ENCODE results near the gene ZEB1. TPM values are rescaled to one million over a fixed set of nuclear protein-coding genes. Genes with fewer than 3 reads are reported as not detected.
"Not testable (repeated sequence)": the region's sequence is repeated elsewhere in the genome, so short reads cannot be mapped to it uniquely, and the experiment has no call there.

ZEB1 gene
- total RNA-seq, 1 experiment from 2014 or later, result 21.7 TPM

DNA sequence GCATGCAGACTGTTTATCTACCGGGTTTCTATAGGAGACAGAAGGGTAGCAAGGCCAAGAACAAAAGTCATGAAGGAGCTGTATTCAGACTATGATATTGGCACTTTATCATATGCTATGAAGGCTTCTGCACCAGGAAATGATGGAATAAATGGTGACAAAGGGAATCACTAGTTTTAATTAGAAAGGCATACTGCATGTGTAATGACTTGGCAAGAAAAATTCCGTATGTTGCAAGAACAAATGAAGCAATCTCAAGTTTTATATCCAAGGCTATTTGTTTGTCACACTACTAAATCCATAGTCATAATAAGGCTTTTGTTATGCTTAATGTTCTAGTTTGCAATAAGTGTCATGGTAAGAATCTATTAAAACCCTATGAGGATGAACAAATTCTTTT lies 230.9 kb downstream of the ZEB1 start:
- no peaks in the 10 kb centered on the region for H3K36me3 ChIP-seq
- no peak for DNase-seq
- no peaks in the 10 kb centered on the region for H3K9me3 ChIP-seq
- H3K4me3 ChIP-seq, result no peak overlapping the region
- H3K27me3 ChIP-seq, result no peaks in the 10 kb centered on the region

- Histone ChIP-seq H3K9me3 (peaks cover 12% of the 10 kb centered on the region), H3K36me3 (no peaks in the 10 kb centered on the region), H3K4me3 (no peak overlapping the region), H3K27me3 (no peaks in the 10 kb centered on the region)
- no peak for DNase-seq
Measured at GRCh38 chr10:31554556-31554955, 235.5 kb downstream of the ZEB1 start.

DNA sequence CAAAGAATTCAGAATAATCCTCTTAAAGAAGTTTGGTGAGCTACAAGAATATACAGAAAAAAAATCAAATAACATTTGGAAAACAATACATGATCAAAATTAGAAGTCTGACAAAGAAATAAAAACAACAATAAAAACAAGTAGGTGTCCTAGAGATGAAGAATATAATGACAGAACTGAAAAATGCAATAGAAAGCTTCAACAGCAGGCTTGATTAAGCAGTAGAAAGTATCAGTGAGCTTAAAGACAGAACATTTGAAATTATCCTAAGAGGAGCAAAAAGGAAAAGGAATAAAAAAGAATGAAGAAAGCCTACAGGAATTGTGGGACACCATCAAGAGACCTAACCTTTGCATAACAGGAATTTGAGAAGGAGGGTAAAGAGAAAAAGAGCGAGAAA lies 238.8 kb downstream of the ZEB1 start:
- peaks cover 14% of the 10 kb centered on the region for H3K9me3 ChIP-seq
- no peaks in the 10 kb centered on the region for H3K27me3 ChIP-seq
- no peak overlapping the region for H3K4me3 ChIP-seq
- no peak for DNase-seq
- H3K36me3 ChIP-seq, result no peaks in the 10 kb centered on the region

- H3K4me3 ChIP-seq, DNase-seq, H3K9me3 ChIP-seq, H3K36me3 ChIP-seq, H3K27me3 ChIP-seq: not testable (repeated sequence)
Measured at GRCh38 chr10:31568252-31568861, 249.3 kb downstream of the ZEB1 start.

GRCh38 chr10:31574577-31574976 lies 255.6 kb downstream of the ZEB1 start:
- Histone ChIP-seq H3K36me3 (no peaks in the 10 kb centered on the region; the same call in 1 of the 2 replicates), H3K9me3 (peaks cover 6% of the 10 kb centered on the region; the same call in 1 of the 2 replicates), H3K27me3 (no peaks in the 10 kb centered on the region), H3K4me3 (no peak overlapping the region)
- no peak for DNase-seq

GRCh38 chr10:31578181-31578852 lies 259.3 kb downstream of the ZEB1 start:
- H3K27me3 ChIP-seq, result no peaks in the 10 kb centered on the region
- H3K9me3 ChIP-seq, result peaks cover 4% of the 10 kb centered on the region; the same call in 1 of the 2 replicates
- no peak for DNase-seq
- no peaks in the 10 kb centered on the region; the same call in 1 of the 2 replicates for H3K36me3 ChIP-seq
- no peak overlapping the region for H3K4me3 ChIP-seq

GRCh38 chr10:31578951-31579350 lies 259.9 kb downstream of the ZEB1 start:
- DNase-seq, result no peak
- Histone ChIP-seq H3K36me3 (no peaks in the 10 kb centered on the region; the same call in 1 of the 2 replicates), H3K9me3 (peaks cover 4% of the 10 kb centered on the region; the same call in 1 of the 2 replicates), H3K27me3 (no peaks in the 10 kb centered on the region), H3K4me3 (no peak overlapping the region)

All from MG63 (cell line).